GM21576 (cell line): Measurements from ENCODE around the gene RBBP8NL.
A peak's percentile ranks its signal among the peaks of the same experiment; 100 is the strongest.

ENCODE experiments used
- ATAC-seq: cut with Tn5 transposase; IDR thresholded peaks from one replicate; pipeline ENCODE4 v1.9.1; 2021; ENCODE audit warnings: mild to moderate bottlenecking, moderate library complexity; ENCODE audit not compliant: unreplicated experiment

Gene RBBP8NL

DNA sequence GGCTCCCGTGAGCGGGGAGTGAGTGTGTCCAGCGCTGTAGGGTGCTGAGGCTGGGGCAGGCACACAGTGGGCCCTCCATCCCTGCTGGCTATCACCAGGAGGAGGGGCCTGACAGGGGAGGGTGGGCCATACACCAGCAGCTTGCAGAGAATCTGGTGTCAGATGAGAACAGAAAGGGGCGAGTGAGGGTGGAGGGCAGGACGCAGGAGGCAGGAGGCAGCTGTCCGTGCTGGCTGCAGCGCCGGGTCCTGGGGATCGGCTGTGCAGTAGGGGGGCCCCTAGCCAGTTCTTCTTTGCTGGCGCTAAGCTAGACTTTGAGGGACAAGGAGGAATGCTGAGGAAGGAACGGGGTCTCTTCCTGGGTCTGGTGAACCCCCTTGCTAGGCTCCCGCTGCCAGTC is 18.7 kb downstream of the RBBP8NL start:
- ATAC-seq = no peak

- no peak for ATAC-seq
These were observed 19.3 kb downstream of the RBBP8NL start for GRCh38 chr20:62408055-62408454.

DNA sequence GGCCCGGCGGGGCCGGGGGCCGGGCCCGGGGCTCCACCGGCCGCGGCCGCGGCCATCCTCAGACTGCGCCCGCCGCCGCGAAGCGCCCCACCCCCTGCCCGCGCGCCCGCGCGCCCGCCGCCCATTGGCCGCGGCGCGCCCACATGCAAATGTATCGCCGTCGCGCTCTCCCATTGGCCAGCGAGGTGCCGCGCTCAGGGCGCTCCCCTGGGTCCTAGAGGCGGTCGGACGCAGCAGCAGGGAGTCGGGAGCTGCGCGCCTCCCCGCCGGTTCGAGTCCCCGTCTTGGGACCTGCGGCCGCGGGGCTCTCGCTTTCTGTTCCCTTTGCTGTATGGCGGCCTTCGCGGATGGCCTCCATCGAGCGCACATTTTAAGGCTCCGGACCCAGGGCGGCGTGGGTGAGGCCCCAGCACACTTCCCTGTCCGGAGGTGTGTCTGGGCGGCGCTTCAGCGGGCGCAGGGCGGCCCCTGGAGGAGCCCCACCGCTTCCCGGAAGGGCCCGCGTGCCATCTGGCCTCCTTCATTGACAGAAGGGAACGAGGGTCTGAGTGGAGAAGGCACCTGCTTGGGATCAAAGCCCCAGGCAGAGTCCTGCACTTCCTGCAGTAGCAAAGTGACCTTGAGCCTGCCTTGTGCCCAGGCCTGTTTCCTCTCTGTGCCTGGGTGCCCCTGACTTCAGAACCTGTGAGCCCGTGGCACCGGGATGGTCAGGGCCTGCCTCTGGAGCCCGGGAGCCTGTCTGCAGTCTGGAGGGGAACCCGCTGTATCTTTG is 19.9 kb downstream of the RBBP8NL start, which contains the start of gene CABLES2:
TSS of gene CABLES2 (minus strand) at position 65 of the 772 bp plus-strand sequence. CDS start at position 56, 9 bp downstream.
- peak; percentile 77 for ATAC-seq

- ATAC-seq = peak; percentile 1
These were observed 20.6 kb downstream of the RBBP8NL start for GRCh38 chr20:62406635-62407176.

GRCh38 chr20:62405981-62406513 is 21.3 kb downstream of the RBBP8NL start:
- no peak for ATAC-seq

- no peak for ATAC-seq
These were observed 22.0 kb downstream of the RBBP8NL start for GRCh38 chr20:62405108-62405980.

GRCh38 chr20:62404761-62405107 is 22.6 kb downstream of the RBBP8NL start:
- ATAC-seq = no peak

GRCh38 chr20:62404112-62404665 is 23.1 kb downstream of the RBBP8NL start:
- ATAC-seq = no peak

- ATAC-seq = no peak
These were observed 24.0 kb downstream of the RBBP8NL start for GRCh38 chr20:62403331-62403730.

- ATAC-seq = no peak
These were observed 24.7 kb downstream of the RBBP8NL start for GRCh38 chr20:62402456-62403150.

DNA sequence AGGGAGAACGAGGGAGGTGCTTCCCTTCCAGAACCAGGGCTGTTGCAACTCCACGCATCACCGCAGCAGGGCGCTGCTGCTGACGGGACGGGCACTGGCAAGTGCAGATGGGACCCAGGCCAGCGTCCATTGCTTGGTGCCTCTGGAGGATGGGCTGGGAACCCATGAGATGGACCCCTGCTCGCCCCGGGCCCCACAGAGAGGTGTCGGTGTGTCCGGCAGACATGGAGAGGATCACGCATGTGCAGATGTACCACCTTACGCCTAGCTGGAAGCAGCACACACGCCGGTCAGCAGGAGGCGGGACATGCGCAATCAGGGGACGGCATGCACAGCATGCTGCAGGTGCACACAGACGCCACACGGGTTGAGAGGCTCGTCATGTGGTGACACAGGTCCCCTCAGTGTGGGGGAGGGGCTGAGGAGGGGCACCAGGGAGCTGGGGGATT is 26.0 kb downstream of the RBBP8NL start:
- ATAC-seq = no peak

- no peak for ATAC-seq
These were observed 26.8 kb downstream of the RBBP8NL start for GRCh38 chr20:62400541-62400940.

DNA sequence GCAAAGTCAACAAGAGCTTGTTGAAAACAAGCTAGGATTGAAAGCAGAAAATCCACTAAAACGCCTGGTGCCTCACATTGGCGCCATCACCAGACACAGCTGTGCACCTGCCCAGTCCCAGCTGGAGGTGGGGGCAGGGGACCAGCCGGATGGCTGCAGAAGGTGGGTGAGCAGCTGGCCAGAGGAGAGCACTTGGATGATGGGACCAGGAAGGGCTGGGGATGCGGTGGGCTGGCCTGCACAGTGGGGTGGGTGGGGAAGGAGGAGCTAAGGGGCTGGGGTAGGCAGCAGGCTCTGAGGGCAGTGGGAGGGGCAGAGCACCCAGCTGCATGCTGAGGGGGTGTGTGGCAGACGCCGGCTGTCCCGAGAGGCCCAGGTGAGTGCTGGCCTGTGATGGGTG is 27.3 kb downstream of the RBBP8NL start:
- no peak for ATAC-seq

DNA sequence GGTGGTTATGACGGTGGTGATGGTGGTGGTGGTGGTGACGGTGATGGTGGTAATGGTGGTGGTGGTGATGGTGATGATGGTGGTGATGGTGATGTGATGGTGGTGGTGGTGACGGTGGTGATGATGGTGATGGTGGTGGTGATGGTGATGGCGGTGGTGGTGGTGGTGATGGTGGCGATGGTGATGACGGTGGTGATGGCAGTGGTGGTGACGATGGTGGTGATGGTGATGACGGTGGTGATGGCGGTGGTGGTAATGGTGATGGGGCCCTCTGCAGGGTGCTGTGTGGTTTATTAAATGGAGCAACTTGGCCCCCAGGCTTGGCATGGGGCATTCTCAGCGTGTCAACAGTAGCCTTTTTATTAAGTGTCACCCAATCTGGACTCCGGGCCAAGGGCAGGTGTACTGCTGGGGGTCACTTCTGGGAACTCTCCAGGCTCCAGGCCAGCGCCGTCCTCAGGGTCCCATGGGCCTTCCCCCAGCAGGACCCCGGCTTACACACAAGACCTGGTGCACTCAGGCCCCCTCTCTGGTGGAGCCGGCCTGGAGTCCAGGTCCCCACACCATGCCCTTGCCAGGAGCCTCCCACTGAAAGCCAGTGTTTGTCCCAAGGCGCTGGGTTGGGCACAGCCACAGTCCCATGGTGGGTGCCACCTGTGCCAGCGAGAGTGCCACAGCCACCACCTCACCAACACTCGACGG is 29.1 kb downstream of the RBBP8NL start:
- ATAC-seq = no peak

DNA sequence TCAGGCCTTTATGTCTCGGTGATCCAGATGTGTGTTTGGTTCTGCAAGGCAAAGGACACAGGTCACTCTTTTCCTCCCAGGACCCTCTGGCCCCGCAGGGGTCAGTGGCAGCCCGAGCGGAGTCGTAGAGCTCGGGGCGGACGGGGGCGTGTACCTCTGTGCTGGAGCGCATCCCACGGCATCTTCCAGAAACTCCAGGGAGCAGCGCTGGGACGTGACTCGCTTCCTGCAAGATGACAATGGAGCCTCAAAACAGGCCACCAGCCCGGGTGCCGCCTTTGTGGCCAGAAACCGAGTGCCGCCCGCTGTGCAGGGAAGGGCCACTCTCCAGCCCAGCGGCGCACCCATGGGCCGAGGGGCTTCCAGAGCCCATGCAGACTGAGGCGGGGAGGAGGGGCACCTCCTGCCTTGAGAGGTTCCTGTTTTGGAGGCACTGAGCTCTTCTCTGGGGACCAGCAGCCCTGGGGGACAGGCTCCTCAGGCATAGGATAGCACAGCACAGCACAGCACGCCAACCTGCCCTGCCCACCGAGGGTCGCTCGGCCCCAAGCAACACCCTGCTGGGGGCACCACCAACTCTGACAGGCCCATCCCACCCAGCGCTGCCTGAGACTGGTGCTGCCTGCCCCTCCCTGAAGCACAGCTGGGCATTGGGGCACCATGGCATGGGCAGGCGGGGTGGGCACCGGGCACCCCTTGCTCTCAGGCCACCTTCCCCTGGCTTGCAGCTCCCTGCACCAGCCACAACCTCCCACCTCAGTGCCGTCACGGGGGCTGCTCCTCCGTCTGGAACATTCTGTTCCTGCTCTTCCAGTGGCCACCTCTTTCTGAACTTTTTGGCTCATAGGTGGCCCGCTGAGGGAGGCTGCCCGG is 30.7 kb downstream of the RBBP8NL start:
- ATAC-seq = no peak

DNA sequence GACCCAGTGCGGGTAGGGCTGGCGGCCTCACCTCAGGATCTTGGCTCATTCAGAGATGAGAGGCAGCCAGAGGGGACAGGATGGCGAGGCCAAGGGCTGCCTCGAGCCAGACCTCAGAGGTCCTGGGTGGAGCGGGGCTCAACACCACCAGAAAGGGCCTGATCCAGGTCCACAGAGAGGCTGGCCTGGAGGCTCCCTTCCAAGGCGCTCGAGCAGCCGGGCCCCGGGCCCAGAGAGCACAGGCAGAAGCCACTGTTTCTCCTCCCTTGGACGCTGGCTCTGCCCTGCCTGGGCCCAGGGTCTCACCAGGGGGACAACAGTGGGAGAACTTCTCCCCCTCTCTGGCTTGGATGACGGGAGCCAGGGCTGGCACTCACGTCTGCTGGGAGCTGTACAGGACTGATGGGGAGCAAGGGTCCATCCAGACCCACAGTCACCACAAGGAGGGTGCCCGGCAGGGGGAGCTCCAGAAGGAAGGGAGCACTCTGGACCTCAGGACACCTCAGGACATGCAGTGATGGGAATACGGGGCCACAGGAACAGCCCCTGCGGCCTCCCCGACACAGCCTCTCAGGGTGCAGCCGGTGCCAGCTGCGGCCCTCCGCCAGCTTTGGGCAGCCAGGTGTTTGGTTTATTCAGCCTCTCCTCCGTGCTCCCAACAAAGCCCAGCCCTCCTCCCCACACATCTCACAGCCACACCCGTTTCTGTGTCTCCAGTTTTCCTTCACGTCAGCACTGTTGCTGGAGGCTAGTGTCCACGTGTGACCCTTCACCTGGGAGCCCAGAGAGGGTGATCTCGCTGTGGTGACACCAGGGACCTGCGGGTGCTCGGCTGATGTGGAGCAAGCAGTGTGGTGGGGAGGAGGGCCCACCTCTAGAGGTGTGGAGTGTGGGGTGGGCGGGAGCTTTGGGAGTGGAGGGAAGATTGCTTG is 31.8 kb downstream of the RBBP8NL start:
- no peak for ATAC-seq

DNA sequence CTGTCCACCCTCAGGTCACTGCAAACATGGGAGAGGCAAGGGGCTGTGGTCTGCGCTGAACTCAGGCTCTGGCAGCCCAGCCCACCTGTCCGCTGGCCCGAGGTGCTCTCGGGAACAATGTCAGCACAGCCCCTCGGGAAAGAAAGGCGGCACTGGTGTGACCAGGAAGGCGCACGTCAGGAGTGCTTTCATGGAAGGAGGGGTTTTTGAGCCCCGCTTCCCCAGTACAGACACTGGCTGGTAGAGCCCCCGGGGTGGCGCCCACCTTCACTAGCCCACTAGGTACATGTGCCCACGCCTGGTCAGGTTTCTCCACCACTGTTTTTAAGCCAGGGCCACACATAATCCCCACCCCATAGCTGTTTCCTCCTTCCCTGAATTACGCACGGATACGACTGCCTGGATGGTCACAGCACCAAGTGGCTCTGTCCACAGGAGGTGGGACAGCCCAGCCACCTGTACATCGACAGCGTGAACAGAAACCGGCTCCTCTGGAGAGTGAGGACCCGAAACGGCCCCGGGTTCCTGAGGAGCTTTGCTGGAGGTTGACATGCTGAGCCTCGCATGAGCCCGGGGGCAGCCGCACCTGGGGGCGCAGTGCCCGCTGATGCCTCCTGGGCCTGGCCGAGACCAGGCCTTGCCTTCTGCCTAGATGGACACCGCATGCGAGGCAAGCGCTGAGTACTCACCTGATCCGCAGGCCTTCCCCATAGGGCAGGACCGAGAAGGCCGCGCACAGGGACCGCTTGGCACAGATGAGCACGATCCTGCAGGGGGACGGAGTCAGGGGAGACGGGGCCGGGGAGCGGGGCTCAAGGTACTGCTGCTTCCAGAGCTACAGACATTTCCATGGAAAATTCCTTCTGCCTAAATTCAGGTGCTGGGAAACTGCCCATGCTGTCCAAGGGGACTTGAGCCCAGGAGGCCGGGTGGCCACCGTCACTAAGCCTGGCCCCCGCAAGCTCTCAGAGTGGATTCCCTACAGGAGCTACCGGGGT is 32.8 kb downstream of the RBBP8NL start:
- no peak for ATAC-seq
